ENCODE results near the gene SYTL5.

Gene SYTL5
- long read RNA-seq: 0 reads

DNA sequence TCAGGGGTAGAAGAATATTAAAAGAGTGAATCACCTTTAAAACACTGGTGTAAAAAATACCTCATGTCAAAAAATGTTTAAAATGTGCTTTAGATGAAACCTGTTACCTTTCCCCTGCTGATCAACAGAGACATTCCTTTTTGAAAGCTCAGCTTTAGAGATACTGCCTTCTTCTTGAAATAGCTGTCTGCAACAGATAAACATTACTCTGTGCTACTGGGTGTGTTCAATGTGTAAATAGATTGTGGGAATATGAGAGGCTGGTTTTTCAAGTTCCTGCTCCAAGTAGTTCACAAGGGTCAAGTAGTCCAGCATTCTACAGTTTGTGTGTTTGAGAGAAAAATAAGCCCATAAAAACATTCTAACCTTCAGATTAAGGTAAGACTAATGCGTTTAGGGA is at the start of gene SYTL5:
SYTL5 (plus strand) TSS at position 263 of the 400 bp plus-strand sequence. CDS start 27,337 bp downstream, outside the sequence.
- TF ChIP-seq SPI1 (IDR thresholded peaks at IDR 0.05; ENCODE audit: borderline replicate concordance, low read depth): no peak
- no peak for TF ChIP-seq CTCF (IDR thresholded peaks at IDR 0.05; ENCODE audit: insufficient read depth, low read length)
- no peak for TF ChIP-seq POLR2AphosphoS5 (IDR thresholded peaks at IDR 0.05; ENCODE audit: low read depth)
- TF ChIP-seq GABPA (IDR thresholded peaks at IDR 0.05; ENCODE audit: low read depth): no peak
- TF ChIP-seq REST (IDR thresholded peaks at IDR 0.05; ENCODE audit: insufficient replicate concordance, low read depth): no peak
- DNase-seq (ENCODE audit: low read depth in 1 of 2, low spot score in 1 of 2): no peak
- Histone ChIP-seq H3K4me3 (replicated peaks; ENCODE audit: insufficient read depth, low read length) (no peak within 1 kb of the TSS), H3K27me3 (ENCODE audit: insufficient read depth, poor library complexity, severe bottlenecking) (no peaks in the 10 kb centered on the region), H3K27ac (replicated peaks) (no peak within 1 kb of the TSS)

DNA sequence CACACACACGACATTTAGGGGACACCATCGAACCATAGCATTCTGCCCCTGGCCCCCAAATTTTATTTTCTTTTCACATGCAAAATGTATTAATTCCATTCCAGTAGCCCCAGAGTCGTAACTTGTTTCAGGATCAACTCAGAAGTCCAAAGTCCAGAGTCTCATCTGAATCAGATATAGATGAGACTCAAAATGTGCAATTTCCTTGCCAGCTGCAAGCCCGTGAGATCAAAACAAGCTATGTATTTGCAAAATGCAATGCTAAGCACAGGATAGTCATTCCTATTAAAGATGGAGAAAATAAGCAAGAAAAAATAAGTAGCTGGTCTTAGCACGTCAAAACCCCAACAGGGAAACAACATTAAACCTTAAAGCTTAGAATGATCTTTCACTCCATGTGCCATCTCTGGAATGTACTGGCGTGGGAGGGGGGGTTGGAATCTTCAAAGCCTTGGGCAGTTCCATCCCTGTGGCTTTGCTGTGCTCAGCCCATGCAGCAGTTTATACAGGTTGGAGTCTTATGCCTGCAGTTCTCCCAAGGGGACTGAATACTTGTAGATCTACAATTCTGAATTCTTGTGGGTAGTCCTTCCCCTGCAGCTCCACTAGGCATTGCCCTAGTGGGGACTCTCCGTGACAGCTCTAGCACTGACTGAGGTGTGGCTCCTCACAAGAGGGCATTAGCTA is 47.7 kb upstream of the SYTL5 start:
- Histone ChIP-seq H3K27me3 (ENCODE audit: insufficient read depth, poor library complexity, severe bottlenecking) (no peaks in the 10 kb centered on the region), H3K27ac (replicated peaks) (no peak overlapping the region), H3K4me3 (replicated peaks; ENCODE audit: insufficient read depth, low read length) (no peak overlapping the region)
- DNase-seq (ENCODE audit: low read depth in 1 of 2, low spot score in 1 of 2): no peak
- no peak for TF ChIP-seq CTCF (IDR thresholded peaks at IDR 0.05; ENCODE audit: insufficient read depth, low read length)
- no peak for TF ChIP-seq POLR2AphosphoS5 (IDR thresholded peaks at IDR 0.05; ENCODE audit: low read depth)
- TF ChIP-seq SPI1 (IDR thresholded peaks at IDR 0.05; ENCODE audit: borderline replicate concordance, low read depth): no peak
- no peak for TF ChIP-seq GABPA (IDR thresholded peaks at IDR 0.05; ENCODE audit: low read depth)
- no peak for TF ChIP-seq REST (IDR thresholded peaks at IDR 0.05; ENCODE audit: insufficient replicate concordance, low read depth)

- no peak overlapping the region for H3K27ac ChIP-seq (replicated peaks)
- TF ChIP-seq SPI1 (IDR thresholded peaks at IDR 0.05; ENCODE audit: borderline replicate concordance, low read depth): no peak
- TF ChIP-seq CTCF (IDR thresholded peaks at IDR 0.05; ENCODE audit: insufficient read depth, low read length): no peak
- no peak for TF ChIP-seq REST (IDR thresholded peaks at IDR 0.05; ENCODE audit: insufficient replicate concordance, low read depth)
- TF ChIP-seq POLR2AphosphoS5 (IDR thresholded peaks at IDR 0.05; ENCODE audit: low read depth): no peak
- no peak for TF ChIP-seq GABPA (IDR thresholded peaks at IDR 0.05; ENCODE audit: low read depth)
- DNase-seq (ENCODE audit: low read depth in 1 of 2, low spot score in 1 of 2): no peak
- no peak overlapping the region for H3K4me3 ChIP-seq (replicated peaks; ENCODE audit: insufficient read depth, low read length)
- no peaks in the 10 kb centered on the region for H3K27me3 ChIP-seq (ENCODE audit: insufficient read depth, poor library complexity, severe bottlenecking)
These were observed 46.9 kb upstream of the SYTL5 start for GRCh38 chrX:37959212-37960021.

Measured in HL-60 (cell line).